NB4 (cell line): ENCODE data around the gene FAM3D.

ENCODE experiments used
- DNase-seq: peaks from one replicate; pipeline ENCODE4 v3.0.0; 2010; ENCODE audit warnings: low read depth
- H3K4me3 ChIP-seq: one replicate; pipeline ENCODE4 v1.5.1; 2011; ENCODE audit warnings: mild to moderate bottlenecking, low read depth, low read length, moderate library complexity
- CTCF ChIP-seq: IDR thresholded peaks from one replicate; pipeline ENCODE4 v1.5.1; 2012; ENCODE audit warnings: low read depth, low read length
- MYC ChIP-seq: IDR thresholded peaks from 2 replicates; pipeline ENCODE4 v1.6.1; 2011; ENCODE audit warnings: low read depth, low read length
- POLR2A ChIP-seq: IDR thresholded peaks from 2 replicates; pipeline ENCODE4 v1.6.1; 2011; ENCODE audit warnings: mild to moderate bottlenecking; ENCODE audit not compliant: insufficient read length; ENCODE audit errors: extremely low read depth
- TF ChIP-seq, protein P1 (sequence below): IDR thresholded peaks from 2 replicates; pipeline ENCODE4 v1.6.1; 2011; ENCODE audit warnings: low read depth, low read length

Gene FAM3D

DNA sequence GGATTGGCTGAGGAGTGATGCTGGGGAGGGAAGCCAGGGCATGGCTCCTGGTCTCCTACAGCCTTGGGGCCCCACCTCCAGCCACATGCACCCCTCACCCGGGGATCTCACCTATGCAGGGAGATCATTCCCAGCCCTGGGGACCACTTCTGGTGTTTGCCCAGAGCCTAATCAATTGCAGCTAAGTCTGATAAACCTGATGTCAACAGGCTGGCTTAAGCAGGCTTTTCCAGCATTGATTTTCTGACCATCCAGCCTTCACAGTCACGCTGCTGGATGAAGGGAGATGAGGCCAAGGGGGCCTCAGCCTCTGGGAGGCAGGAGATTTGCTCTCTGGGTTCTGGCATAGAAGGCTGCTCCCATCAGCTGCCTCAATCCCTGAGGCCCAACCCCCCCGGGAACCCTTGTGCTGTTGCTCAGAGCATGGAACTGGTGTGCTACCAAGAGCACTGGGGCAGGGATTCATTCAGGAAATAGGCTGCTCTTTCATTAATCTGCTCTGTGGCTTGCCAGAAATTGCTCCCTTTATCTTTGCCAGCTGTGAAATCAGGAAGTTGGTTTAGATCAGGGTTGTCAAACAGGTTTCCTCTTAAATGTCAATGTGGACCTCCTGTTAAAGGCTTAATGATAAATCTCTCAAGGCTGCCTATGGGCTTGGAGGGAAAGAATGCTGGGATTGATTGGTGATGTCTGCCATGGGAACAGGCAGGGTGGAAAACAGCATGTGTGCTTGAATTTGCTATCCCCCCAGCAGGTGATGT is 19.0 kb downstream of the FAM3D start:
- TF ChIP-seq CTCF (no peak), MYC (no peak), POLR2A (no peak)
- TF ChIP-seq, protein P1, sequence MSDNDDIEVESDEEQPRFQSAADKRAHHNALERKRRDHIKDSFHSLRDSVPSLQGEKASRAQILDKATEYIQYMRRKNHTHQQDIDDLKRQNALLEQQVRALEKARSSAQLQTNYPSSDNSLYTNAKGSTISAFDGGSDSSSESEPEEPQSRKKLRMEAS, result no peak
- DNase-seq, result no peak
- no peak overlapping the region for H3K4me3 ChIP-seq

DNA sequence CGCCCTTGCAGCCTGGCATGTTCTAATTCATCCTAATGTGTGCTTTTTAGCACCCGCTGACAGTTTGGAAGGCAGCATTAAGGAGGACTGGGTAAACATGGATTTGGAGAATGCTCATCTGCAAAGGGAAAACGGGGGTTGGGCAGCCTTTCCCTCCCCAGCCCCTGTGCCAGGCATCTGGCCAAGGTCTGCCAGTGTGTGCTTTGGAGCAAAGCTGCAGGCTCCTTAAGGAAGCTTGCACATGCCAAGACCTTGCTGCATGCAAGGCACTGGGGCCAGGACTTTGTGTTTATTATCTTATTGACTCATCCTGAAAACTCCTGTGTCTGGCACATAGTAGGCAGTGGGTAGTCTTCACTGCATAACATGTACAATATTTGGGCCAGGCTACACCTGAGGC is 20.1 kb downstream of the FAM3D start:
- DNase-seq, result no peak
- H3K4me3 ChIP-seq, result no peak overlapping the region
- no peak for TF ChIP-seq POLR2A
- TF ChIP-seq, protein P1, result no peak
- no peak for TF ChIP-seq CTCF
- no peak for TF ChIP-seq MYC

GRCh38 chr3:58645726-58646125 is 20.8 kb downstream of the FAM3D start:
- DNase-seq, result no peak
- no peak overlapping the region for H3K4me3 ChIP-seq
- TF ChIP-seq CTCF (no peak), MYC (no peak), POLR2A (no peak)
- TF ChIP-seq, protein P1, result no peak

- no peak for TF ChIP-seq CTCF
- TF ChIP-seq POLR2A, result no peak
- TF ChIP-seq, protein P1, result no peak
- TF ChIP-seq MYC, result no peak
- no peak for DNase-seq
- no peak overlapping the region for H3K4me3 ChIP-seq
These were observed 23.7 kb downstream of the FAM3D start for GRCh38 chr3:58642846-58643245.

DNA sequence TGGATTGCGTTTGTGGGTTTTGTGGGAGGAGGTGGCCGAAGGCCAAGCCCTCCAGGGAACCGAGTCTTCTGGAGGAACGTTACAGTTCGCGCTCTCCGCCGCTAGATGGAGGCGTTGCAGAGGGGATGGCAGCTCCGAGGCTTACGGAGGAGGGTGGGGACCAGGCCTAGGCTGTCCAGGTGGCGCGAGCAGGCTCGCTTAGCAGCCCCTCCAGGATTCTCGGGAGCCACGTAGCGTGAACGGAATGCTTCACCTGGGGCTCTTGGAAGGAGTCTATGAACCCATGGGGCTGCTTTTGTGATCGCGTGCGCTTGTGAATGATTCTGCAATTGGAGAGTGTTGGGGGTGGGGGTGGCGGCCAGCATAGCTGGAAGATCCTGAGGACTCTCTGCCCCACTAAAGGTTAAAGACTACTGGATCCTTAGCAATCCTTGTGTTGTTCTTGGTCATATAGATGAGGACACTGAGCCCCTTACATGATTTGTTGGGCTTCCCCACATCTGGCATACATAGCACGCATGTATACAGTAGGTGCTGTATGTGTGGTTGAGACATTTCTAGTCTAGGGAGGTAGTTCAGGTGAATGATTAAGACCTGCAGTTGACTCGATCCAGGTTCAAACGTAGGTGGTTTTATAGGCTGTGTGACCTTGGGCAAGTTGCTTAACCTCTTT is 25.7 kb downstream of the FAM3D start:
- H3K4me3 ChIP-seq, result no peak overlapping the region
- TF ChIP-seq MYC (peak; percentile 13; the same call in 1 of the 2 replicates), CTCF (peak; percentile 88), POLR2A (no peak)
- TF ChIP-seq, protein P1, result no peak
- peak; percentile 67 for DNase-seq
